ENCODE data around the gene WDR91. TPM values are rescaled to one million over a fixed set of nuclear protein-coding genes. Genes with fewer than 3 reads are reported as not detected.
A peak's percentile ranks its signal among the peaks of the same experiment; 100 is the strongest.

Gene WDR91
- total RNA-seq, 1 donor from 2014 or later, result 11.5 TPM

DNA sequence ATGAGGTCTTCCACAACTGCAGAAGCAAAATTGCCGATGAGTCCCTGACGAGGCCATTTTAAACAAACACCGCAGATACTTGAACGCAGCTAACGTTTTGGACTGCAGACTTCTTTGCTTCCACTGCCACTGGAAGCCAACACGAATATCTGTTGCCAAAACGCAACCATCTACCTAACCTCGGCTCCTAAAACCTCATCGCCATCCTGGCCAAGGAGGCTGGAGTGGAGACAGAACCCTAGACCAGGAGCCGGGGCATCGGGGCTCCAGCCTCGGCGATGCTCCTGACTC is 493 bp downstream of the WDR91 start:
- Mint-ChIP-seq H3K36me3 (ENCODE audit: low read depth, unreplicated experiment) (no peaks in the 10 kb centered on the region), H3K27me3 (ENCODE audit: unreplicated experiment) (no peaks in the 10 kb centered on the region), H3K27ac (ENCODE audit: unreplicated experiment) (no peak overlapping the region), H3K4me1 (ENCODE audit: unreplicated experiment) (peaks cover 9% of the 10 kb centered on the region), H3K4me3 (ENCODE audit: unreplicated experiment) (peak overlapping the region; percentile 95), H3K9me3 (ENCODE audit: unreplicated experiment) (no peaks in the 10 kb centered on the region)
- no peak for DNase-seq (ENCODE audit: low spot score)
- TF ChIP-seq, protein P1, sequence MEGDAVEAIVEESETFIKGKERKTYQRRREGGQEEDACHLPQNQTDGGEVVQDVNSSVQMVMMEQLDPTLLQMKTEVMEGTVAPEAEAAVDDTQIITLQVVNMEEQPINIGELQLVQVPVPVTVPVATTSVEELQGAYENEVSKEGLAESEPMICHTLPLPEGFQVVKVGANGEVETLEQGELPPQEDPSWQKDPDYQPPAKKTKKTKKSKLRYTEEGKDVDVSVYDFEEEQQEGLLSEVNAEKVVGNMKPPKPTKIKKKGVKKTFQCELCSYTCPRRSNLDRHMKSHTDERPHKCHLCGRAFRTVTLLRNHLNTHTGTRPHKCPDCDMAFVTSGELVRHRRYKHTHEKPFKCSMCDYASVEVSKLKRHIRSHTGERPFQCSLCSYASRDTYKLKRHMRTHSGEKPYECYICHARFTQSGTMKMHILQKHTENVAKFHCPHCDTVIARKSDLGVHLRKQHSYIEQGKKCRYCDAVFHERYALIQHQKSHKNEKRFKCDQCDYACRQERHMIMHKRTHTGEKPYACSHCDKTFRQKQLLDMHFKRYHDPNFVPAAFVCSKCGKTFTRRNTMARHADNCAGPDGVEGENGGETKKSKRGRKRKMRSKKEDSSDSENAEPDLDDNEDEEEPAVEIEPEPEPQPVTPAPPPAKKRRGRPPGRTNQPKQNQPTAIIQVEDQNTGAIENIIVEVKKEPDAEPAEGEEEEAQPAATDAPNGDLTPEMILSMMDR (IDR thresholded peaks at IDR 0.05; ENCODE audit: unreplicated experiment), result no peak

DNA sequence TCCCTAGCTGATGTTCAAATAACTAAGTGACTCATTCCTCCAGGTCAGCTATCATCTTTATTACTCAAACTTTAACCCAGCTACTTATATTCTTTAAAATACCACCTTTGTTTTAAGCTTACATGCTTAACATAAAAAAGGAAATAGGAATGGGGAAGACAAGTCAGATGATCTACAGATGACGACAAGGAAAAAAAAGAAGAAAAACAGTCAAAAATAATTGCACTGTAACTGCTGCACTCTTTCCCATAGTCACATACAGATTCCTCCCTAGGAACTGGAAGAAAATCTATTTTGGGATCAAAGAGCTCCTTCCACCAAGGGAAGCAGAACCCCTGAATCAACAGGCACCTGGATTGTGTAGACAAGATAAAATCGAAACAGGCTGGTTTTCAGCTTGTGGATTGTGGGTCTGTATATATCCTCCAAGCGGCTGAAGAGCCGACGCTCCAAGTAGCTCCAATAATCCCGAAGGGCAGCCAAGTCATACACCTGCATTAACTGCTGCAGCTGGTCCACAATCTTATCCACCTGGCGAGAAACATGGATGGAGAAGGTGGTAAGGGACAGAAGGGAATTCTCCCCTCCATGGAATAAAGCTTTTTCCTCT is 2.0 kb downstream of the WDR91 start:
- Mint-ChIP-seq H3K9me3 (ENCODE audit: unreplicated experiment) (no peaks in the 10 kb centered on the region), H3K36me3 (ENCODE audit: low read depth, unreplicated experiment) (no peaks in the 10 kb centered on the region), H3K27ac (ENCODE audit: unreplicated experiment) (no peak overlapping the region), H3K27me3 (ENCODE audit: unreplicated experiment) (peaks cover 3% of the 10 kb centered on the region), H3K4me3 (ENCODE audit: unreplicated experiment) (no peak overlapping the region), H3K4me1 (ENCODE audit: unreplicated experiment) (peaks cover 9% of the 10 kb centered on the region)
- TF ChIP-seq, protein P1 (IDR thresholded peaks at IDR 0.05; ENCODE audit: unreplicated experiment), result no peak
- no peak for DNase-seq (ENCODE audit: low spot score)

DNA sequence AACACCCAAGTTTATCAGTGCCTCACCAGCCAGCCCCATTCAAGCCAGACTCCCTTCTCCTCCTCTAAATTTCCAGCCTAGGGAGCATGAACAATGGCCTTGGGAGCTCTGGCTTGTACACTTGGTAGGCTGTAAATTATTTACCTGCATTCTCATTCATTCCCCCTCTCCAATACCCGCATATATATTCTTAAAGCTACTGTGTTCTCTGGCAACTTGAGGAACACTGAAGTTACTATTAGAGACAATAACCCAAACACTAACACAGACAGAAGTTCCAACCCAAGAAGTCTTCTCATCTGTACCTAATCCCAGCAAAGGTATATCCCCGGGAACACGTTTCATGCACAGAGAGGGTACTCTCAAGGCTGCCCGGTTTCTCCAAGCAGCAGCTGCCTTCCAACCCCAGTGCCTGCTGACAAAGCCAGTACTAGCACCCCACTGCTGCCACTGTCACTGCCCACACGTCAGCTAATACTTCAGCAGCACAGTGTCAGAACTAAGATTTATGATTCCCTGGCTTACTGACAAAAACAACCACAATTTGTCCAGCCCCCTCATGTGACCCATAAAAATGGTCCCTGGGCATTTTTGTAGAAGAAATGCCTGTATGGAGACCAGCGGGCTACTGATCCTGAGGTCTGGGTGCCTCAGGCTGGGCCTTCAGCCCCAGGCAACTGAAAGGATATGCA is 3.1 kb downstream of the WDR91 start:
- Mint-ChIP-seq H3K27ac (ENCODE audit: unreplicated experiment) (no peak overlapping the region), H3K4me3 (ENCODE audit: unreplicated experiment) (no peak overlapping the region), H3K27me3 (ENCODE audit: unreplicated experiment) (peaks cover 3% of the 10 kb centered on the region), H3K9me3 (ENCODE audit: unreplicated experiment) (no peaks in the 10 kb centered on the region), H3K36me3 (ENCODE audit: low read depth, unreplicated experiment) (peaks cover 10% of the 10 kb centered on the region), H3K4me1 (ENCODE audit: unreplicated experiment) (peaks cover 18% of the 10 kb centered on the region)
- TF ChIP-seq, protein P1 (IDR thresholded peaks at IDR 0.05; ENCODE audit: unreplicated experiment), result no peak
- no peak for DNase-seq (ENCODE audit: low spot score)

DNA sequence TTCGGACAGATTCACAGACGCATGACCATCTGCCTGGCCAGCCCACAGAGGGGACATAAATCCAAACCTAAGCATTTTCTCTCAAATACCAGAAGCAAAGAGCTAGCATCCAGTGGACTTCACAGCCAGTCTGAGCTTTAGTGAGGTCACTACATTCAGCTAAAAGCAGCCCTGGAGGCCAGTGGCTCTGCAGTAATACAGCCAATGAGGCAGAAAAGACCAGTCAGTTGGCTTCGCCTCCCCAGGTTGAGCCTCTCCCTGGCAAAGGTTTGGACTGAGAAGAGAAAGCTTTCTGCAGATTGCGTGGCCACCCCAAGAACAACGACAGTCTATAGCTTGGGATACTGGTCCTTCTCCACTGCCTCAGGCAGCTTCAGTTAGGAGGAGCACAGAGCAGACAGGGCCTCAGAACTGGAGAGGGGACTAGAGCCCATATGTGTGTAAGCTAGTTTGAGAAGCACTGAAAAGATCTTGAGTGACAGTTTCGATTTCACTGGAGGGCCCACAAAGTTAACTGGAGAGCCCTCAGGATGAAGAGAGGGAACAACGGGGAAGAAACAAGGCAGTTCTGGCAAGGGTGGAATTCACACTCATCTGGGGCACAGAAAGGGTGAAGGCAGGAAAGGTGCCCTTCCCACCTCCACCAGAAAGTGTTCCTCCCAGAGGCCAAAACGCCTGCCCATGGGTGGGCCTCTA is 3.8 kb downstream of the WDR91 start:
- peaks cover 10% of the 10 kb centered on the region for H3K36me3 Mint-ChIP-seq (ENCODE audit: low read depth, unreplicated experiment)
- H3K9me3 Mint-ChIP-seq (ENCODE audit: unreplicated experiment), result no peaks in the 10 kb centered on the region
- TF ChIP-seq, protein P1 (IDR thresholded peaks at IDR 0.05; ENCODE audit: unreplicated experiment), result no peak
- no peak for DNase-seq (ENCODE audit: low spot score)
- H3K4me3 Mint-ChIP-seq (ENCODE audit: unreplicated experiment), result no peak overlapping the region
- peaks cover 18% of the 10 kb centered on the region for H3K4me1 Mint-ChIP-seq (ENCODE audit: unreplicated experiment)
- peaks cover 3% of the 10 kb centered on the region for H3K27me3 Mint-ChIP-seq (ENCODE audit: unreplicated experiment)
- H3K27ac Mint-ChIP-seq (ENCODE audit: unreplicated experiment), result no peak overlapping the region

DNA sequence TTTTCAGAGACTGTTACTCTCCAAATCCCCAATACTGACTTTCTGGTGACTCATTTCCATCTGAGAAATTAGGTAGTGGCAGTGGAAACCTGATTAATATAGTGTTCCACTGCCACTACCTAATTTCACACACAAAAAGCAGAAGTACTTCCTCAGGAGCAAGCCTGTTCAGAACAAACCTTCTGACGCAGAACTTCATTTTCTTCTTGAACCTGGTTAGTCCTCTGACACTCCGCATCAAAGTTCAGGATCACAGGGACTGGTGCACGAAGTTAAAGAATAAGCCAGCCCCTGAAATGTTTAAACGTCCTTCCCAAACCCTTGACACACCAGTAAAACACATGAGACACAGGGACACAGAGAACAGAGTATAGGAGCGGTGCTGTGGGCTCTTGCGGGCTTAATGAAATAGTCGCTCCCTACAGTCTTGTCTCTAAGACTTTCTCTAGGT is 4.4 kb downstream of the WDR91 start:
- Mint-ChIP-seq H3K27me3 (ENCODE audit: unreplicated experiment) (peaks cover 3% of the 10 kb centered on the region), H3K9me3 (ENCODE audit: unreplicated experiment) (no peaks in the 10 kb centered on the region), H3K4me1 (ENCODE audit: unreplicated experiment) (peaks cover 18% of the 10 kb centered on the region), H3K4me3 (ENCODE audit: unreplicated experiment) (no peak overlapping the region), H3K36me3 (ENCODE audit: low read depth, unreplicated experiment) (peaks cover 10% of the 10 kb centered on the region), H3K27ac (ENCODE audit: unreplicated experiment) (no peak overlapping the region)
- TF ChIP-seq, protein P1 (IDR thresholded peaks at IDR 0.05; ENCODE audit: unreplicated experiment), result no peak
- no peak for DNase-seq (ENCODE audit: low spot score)

All from endothelial cell (in vitro differentiated cells).